ENCODE measurements around the gene GALK2.

GRCh38 chr15:49190586-49190985 is 20.5 kb downstream of the GALK2 start:
- TF ChIP-seq POLR2A (IDR thresholded peaks at IDR 0.05; ENCODE audit: low read depth, low read length) (no peak), POLR2AphosphoS5 (IDR thresholded peaks at IDR 0.05; ENCODE audit: low read depth, low read length) (no peak), TAF1 (IDR thresholded peaks at IDR 0.05; ENCODE audit: borderline replicate concordance, low read depth, low read length) (no peak)
